SK-N-SH treated with all-trans-retinoic acid at 6 μM for 48 hours (cell line): ENCODE results near the gene ALX4.

ENCODE experiments used
- CREB5 ChIP-seq: fragments of 250-450 bp; sonication (Bioruptor Pico); IDR thresholded peaks from 2 replicates; pipeline ENCODE4 v1.5.1; 2020; ENCODE audit warnings: low read depth, mild to moderate bottlenecking, moderate library complexity
- GLIS3 ChIP-seq: fragments of 250-450 bp; sonication (Bioruptor Pico); IDR thresholded peaks from 2 replicates; pipeline ENCODE4 v1.5.0; 2020; ENCODE audit warnings: mild to moderate bottlenecking, moderate library complexity
- ISL1 ChIP-seq: fragments of 250-450 bp; sonication (Bioruptor Pico); IDR thresholded peaks from 2 replicates; pipeline ENCODE4 v2.1.2; 2022; ENCODE audit warnings: mild to moderate bottlenecking, moderate library complexity
- OSR1 ChIP-seq: fragments of 250-450 bp; sonication (Bioruptor Pico); IDR thresholded peaks from 2 replicates; pipeline ENCODE4 v1.8.0; 2022; ENCODE audit warnings: moderate library complexity, mild to moderate bottlenecking, inconsistent platforms
- PATZ1 ChIP-seq: fragments of 250-450 bp; sonication (Bioruptor Pico); IDR thresholded peaks from 2 replicates; pipeline ENCODE4 v1.8.0; 2020; ENCODE audit warnings: mild to moderate bottlenecking, moderate library complexity, borderline replicate concordance
- POU6F1 ChIP-seq: fragments of 250-450 bp; sonication (Bioruptor Pico); IDR thresholded peaks from 2 replicates; pipeline ENCODE4 v1.8.0; 2021; ENCODE audit warnings: low read depth, mild to moderate bottlenecking, moderate library complexity, borderline replicate concordance
- PPARA ChIP-seq: fragments of 250-450 bp; sonication (Bioruptor Pico); IDR thresholded peaks from 2 replicates; pipeline ENCODE4 v1.5.0; 2020; ENCODE audit warnings: mild to moderate bottlenecking, borderline replicate concordance
- TCF4 ChIP-seq: fragments of 250-450 bp; sonication (Bioruptor Pico); IDR thresholded peaks from 2 replicates; pipeline ENCODE4 v1.8.0; 2021; ENCODE audit warnings: mild to moderate bottlenecking, moderate library complexity, borderline replicate concordance
- TOX ChIP-seq: fragments of 250-450 bp; sonication (Bioruptor Pico); IDR thresholded peaks from 2 replicates; pipeline ENCODE4 v1.8.0; 2021; ENCODE audit warnings: mild to moderate bottlenecking, moderate library complexity, borderline replicate concordance
- TSHZ2 ChIP-seq: fragments of 250-450 bp; sonication (Bioruptor Pico); IDR thresholded peaks from 2 replicates; pipeline ENCODE4 v1.5.0; 2020; ENCODE audit warnings: mild to moderate bottlenecking, moderate library complexity
- ZFP3 ChIP-seq: fragments of 250-450 bp; sonication (Bioruptor Pico); IDR thresholded peaks from 2 replicates; pipeline ENCODE4 v1.5.0; 2020; ENCODE audit warnings: mild to moderate bottlenecking, moderate library complexity
- ZNF565 ChIP-seq: fragments of 450-650 bp; formaldehyde crosslinking; conservative IDR thresholded peaks from 2 replicates; pipeline ENCODE4 v1.5.0; 2020; ENCODE audit warnings: low read depth, mild to moderate bottlenecking, moderate library complexity
- ZNF8 ChIP-seq: fragments of 450-650 bp; formaldehyde crosslinking; IDR thresholded peaks from 2 replicates; pipeline ENCODE4 v1.5.0; 2020; ENCODE audit warnings: mild to moderate bottlenecking, moderate library complexity

- TF ChIP-seq POU6F1 (CRISPR knock-in tag) (no peak), OSR1 (CRISPR knock-in tag) (no peak), PPARA (no peak), CREB5 (CRISPR knock-in tag) (no peak), TCF4 (no peak), GLIS3 (CRISPR knock-in tag) (no peak), ISL1 (CRISPR knock-in tag) (no peak), ZFP3 (CRISPR knock-in tag) (no peak), PATZ1 (CRISPR knock-in tag) (no peak), TOX (CRISPR knock-in tag) (no peak), TSHZ2 (CRISPR knock-in tag) (no peak), ZNF565 (CRISPR knock-in tag) (no peak), ZNF8 (CRISPR knock-in tag) (no peak)
Measured at GRCh38 chr11:44237156-44237555, 72.8 kb downstream of the ALX4 start.
